Sigmoid colon (tissue), 7 donors: ENCODE results near the gene EGLN1. TPM values are rescaled to one million over a fixed set of nuclear protein-coding genes. Genes with fewer than 3 reads are reported as not detected.
A peak's percentile ranks its signal among the peaks of the same experiment; 100 is the strongest.

Experiments
- DNase-seq: peaks from one replicate; pipeline ENCODE4 v3.0.0-alpha.2; 2019
- H3K27ac ChIP-seq, 4 donors: fragments of 200-600 bp; sonication (generic); one replicate each; pipeline ENCODE4 v1.5.1; 2016 to 2019; ENCODE audit warnings: mild to moderate bottlenecking in 1 of 4
- H3K27me3 ChIP-seq, 3 donors: fragments of 200-600 bp; sonication (generic); one replicate each; pipeline ENCODE4 v1.5.1; 2019; ENCODE audit warnings: mild to moderate bottlenecking in 1 of 3
- H3K36me3 ChIP-seq, 4 donors: fragments of 200-600 bp; sonication (generic); one replicate each; pipeline ENCODE4 v1.5.1; 2016 to 2019
- H3K4me1 ChIP-seq, 4 donors: fragments of 200-600 bp; sonication (generic); one replicate each; pipeline ENCODE4 v1.5.1; 2017 to 2019
- H3K4me3 ChIP-seq, 4 donors: fragments of 200-600 bp; sonication (generic); one replicate each; pipeline ENCODE4 v1.5.1; 2017 to 2019; ENCODE audit warnings: mild to moderate bottlenecking in 2 of 4, moderate library complexity in 1 of 4
- H3K9me3 ChIP-seq, 4 donors: fragments of 200-600 bp in 3 of 4; sonication (generic) in 3 of 4; one replicate each; pipeline versions ENCODE4 v1.5.1 to v1.6.1; 2013 to 2019
- EP300 ChIP-seq, 4 donors: sonication (generic); formaldehyde crosslinking; IDR thresholded peaks; one replicate each; pipeline ENCODE4 v1.6.1; 2017; ENCODE audit warnings: antibody characterized with exemption in 4 of 4
- POLR2A ChIP-seq, 2 donors: fragments of 450-650 bp; IDR thresholded peaks; one replicate each; pipeline ENCODE4 v1.6.1; 2016; ENCODE audit warnings: antibody characterized with exemption in 2 of 2, mild to moderate bottlenecking in 2 of 2, moderate library complexity in 2 of 2
- POLR2AphosphoS5 ChIP-seq, 4 donors: sonication (generic); formaldehyde crosslinking; IDR thresholded peaks; one replicate each; pipeline ENCODE4 v1.6.1; 2017; ENCODE audit warnings: antibody characterized with exemption in 4 of 4
- WGBS, 2 donors: extraction: QIAGEN DNeasy Blood & Tissue Kit; methylation state at CpG; one replicate each; pipeline ENCODE4 v1.1.7; 2013; 5-methylcytosine and 5-hydroxymethylcytosine counted together
- intact Hi-C: fragments of 100-400 bp; cut with DNase I; formaldehyde crosslinking; loops from one replicate; pipeline ENCODE4 v1.15.1; 2023
- polyA plus RNA-seq, 3 donors: library from polyadenylated mRNA; stranded (reverse); fragments of 200-250 nt; gene quantifications; one replicate each; pipeline ENCODE4 v1.2.3, GENCODE V29; 2013
- total RNA-seq, 4 donors: library from RNA; depleted of rRNA; stranded (reverse); fragments of >200 nt; gene quantifications; one replicate each; pipeline ENCODE4 v1.1.0, GENCODE V29; 2016
- TF ChIP-seq, protein P1 (sequence below), 4 experiments: fragments of 450-650 bp in 3 of 4; fragments of 200-600 bp in 1 of 4; IDR thresholded peaks; one replicate each; pipeline ENCODE4 v1.5.1; 2016 to 2019; ENCODE audit warnings: antibody characterized with exemption in 4 of 4, mild to moderate bottlenecking in 3 of 4, moderate library complexity in 2 of 4
- donor health status: healthy with polysubstance abuse.
- donor health status: Bipolar disorder and iron deficiency.
- donor health status: healthy.

The EGLN1 gene
- total and polyA plus RNA-seq, 7 donors = 16.2 to 51.7 (median 37.8) TPM

DNA sequence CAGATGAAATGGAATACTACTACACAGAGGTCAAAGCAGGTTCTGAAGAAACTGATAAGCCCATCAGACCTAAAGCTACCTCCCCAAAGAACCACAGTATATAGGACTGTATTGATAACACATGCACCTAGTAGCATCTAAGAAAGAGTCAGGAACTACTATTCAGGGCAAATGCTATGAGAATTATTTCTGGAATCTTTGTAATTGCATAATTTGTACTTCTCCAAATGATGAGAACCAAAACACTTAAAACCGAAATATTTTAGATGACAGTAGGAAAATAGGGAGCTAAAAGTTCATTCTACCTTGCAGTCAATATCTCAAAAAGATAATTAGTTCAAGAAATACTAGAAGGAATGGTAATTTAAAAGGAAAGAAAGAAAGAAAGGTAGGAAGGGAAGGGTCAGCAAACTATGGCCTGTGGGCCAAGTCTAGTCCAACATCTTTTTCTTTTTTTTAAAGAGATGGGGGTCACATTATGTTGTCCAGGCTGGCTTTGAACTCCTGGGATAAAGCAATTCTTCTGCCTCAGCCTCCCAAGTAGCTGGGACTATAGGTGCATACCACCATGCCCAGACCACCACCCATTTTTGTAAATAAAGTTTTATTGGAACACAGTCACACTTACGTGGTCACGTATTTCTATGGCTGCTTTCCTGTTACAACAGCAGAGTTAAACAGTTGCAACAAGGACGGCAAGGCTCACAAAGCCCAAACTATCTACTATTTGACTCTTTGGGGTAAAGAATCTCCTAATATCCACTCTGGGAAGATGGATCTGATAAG lies 24.0 kb downstream of the EGLN1 start:
- peaks cover 0 to 69% (median 42%) of the 10 kb centered on the region in 4 donors for H3K4me1 ChIP-seq

DNA sequence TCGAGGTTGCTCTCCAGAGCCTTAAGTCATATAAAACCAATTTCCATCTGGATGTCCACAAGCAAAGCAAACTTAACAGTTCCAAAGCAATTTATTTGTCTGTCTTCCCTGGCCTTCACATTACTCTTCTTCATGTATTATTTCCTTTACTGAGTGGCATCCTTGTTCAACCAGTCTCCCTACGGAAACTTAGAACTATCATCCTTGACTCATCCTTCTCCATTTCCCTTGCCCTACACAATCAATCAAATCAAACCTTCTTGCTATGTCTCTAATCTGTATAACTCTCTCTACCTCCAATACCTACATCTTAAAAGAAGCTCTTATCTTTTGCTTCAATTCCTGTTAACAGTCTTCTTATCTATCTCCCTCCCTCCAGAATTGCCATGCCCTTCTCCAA lies 25.4 kb downstream of the EGLN1 start:
- Histone ChIP-seq H3K36me3 (no peaks in the 10 kb centered on the region), H3K4me1 (peaks cover 0 to 69% (median 44%) of the 10 kb centered on the region in 4 donors), H3K9me3 (no peaks in the 10 kb centered on the region), H3K27ac (peak overlapping the region in 3 of 4 donors; percentile 73 to 78 (median 75)), H3K4me3 (no peak overlapping the region), H3K27me3 (no peaks in the 10 kb centered on the region)
- intact Hi-C loops = no loop called here
- DNase-seq = no peak
- 94 to 97% methylated on average over 2 of the region's 2 CpGs for WGBS, 2 donors
- TF ChIP-seq, protein P1, sequence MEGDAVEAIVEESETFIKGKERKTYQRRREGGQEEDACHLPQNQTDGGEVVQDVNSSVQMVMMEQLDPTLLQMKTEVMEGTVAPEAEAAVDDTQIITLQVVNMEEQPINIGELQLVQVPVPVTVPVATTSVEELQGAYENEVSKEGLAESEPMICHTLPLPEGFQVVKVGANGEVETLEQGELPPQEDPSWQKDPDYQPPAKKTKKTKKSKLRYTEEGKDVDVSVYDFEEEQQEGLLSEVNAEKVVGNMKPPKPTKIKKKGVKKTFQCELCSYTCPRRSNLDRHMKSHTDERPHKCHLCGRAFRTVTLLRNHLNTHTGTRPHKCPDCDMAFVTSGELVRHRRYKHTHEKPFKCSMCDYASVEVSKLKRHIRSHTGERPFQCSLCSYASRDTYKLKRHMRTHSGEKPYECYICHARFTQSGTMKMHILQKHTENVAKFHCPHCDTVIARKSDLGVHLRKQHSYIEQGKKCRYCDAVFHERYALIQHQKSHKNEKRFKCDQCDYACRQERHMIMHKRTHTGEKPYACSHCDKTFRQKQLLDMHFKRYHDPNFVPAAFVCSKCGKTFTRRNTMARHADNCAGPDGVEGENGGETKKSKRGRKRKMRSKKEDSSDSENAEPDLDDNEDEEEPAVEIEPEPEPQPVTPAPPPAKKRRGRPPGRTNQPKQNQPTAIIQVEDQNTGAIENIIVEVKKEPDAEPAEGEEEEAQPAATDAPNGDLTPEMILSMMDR (IDR thresholded peaks at IDR 0.05) = no peak
- TF ChIP-seq POLR2AphosphoS5 (IDR thresholded peaks at IDR 0.05) = no peak
- no peak for TF ChIP-seq POLR2A (IDR thresholded peaks at IDR 0.05)
- no peak for TF ChIP-seq EP300 (IDR thresholded peaks at IDR 0.05)

More for the DNA sequence above, 24.0 kb downstream of the EGLN1 start:
- 66 to 85% methylated on average over 4 of the region's 4 CpGs for WGBS, 2 donors
- H3K27ac ChIP-seq = peak overlapping the region in 1 of 4 donors; percentile 75
- H3K27me3 ChIP-seq = no peaks in the 10 kb centered on the region
- H3K36me3 ChIP-seq = no peaks in the 10 kb centered on the region
- no peak for DNase-seq
- no peak overlapping the region for H3K4me3 ChIP-seq
- H3K9me3 ChIP-seq = no peaks in the 10 kb centered on the region
- intact Hi-C loops = no loop called here
- TF ChIP-seq POLR2A (IDR thresholded peaks at IDR 0.05) = no peak
- TF ChIP-seq POLR2AphosphoS5 (IDR thresholded peaks at IDR 0.05) = no peak
- TF ChIP-seq, protein P1 (IDR thresholded peaks at IDR 0.05) = no peak
- no peak for TF ChIP-seq EP300 (IDR thresholded peaks at IDR 0.05)

DNA sequence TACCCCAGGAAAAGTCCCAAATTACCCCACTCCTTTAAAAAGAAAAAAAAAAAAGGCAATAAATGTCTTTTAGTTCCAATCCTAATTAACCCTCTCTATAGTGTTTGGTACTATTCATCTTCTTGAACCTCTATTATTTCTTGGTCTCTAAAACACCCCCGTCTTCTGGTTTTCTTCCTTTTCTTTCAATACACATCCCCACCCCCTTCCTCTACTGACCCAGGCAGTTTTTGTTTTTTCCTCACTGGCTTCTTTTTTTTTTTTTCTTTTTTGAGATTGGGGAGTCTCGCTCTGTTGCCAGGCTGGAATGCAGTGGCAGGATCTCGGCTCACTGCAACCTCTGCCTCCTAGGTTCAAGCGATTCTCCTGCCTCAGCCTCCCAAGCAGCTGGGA lies 26.1 kb downstream of the EGLN1 start:
- intact Hi-C loops = no loop called here
- H3K4me1 ChIP-seq = peaks cover 0 to 67% (median 44%) of the 10 kb centered on the region in 4 donors

DNA sequence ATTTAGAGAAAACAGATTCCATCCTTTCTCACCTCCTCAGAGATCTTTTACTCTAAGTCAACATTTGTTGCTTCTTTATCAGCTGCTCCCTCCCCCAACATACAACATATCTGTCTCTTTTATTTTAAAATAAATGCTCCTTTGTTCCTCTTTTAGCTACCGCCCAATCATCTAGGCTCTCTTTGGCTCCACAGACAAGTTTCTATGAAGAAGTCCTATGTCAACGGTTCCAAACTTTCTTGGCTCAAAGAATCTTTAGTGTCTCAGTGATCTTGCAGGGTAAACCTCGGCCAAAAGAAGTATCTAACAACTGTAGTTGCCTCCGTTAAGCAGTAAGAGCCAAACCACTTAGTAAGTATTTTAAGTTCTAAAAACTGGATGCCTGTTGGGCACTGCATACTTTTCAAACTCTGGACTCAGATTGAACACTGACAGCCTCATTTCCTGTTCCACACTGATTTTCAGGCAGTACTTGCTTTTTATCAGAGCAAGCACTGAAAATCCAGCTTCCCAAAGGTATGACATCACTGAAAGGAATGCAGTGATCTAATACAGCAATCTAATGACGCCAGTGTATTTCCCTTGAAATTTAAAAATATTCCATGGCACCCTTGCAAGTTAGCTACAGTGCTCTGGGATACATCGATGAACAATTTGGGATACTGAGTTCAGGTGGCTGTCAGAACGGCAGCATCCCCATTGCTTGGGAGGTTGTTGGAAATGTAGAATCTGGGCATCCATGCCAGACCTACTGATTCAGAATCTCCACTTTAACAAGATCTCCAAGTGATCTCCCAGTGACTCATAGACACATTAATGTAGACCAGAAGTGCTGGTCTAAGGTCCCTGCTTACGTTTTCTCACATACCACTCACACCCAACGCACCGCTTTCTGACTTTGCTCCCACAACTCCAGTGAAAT lies 26.8 kb downstream of the EGLN1 start:
- WGBS, 2 donors = 57 to 63% methylated on average over 10 of the region's 10 CpGs
- H3K27me3 ChIP-seq = no peaks in the 10 kb centered on the region
- intact Hi-C loops = no loop called here
- H3K4me1 ChIP-seq = peaks cover 0 to 64% (median 42%) of the 10 kb centered on the region in 4 donors
- no peak for DNase-seq
- no peaks in the 10 kb centered on the region for H3K36me3 ChIP-seq
- peak in 1 of 4 donors; percentile 23 for TF ChIP-seq EP300 (IDR thresholded peaks at IDR 0.05)
- TF ChIP-seq POLR2A (IDR thresholded peaks at IDR 0.05) = no peak
- peak in 2 of 4 donors; percentile 26 to 45 for TF ChIP-seq POLR2AphosphoS5 (IDR thresholded peaks at IDR 0.05)
- H3K9me3 ChIP-seq = no peaks in the 10 kb centered on the region
- H3K27ac ChIP-seq = peak overlapping the region; percentile 64 to 78 (median 74)
- H3K4me3 ChIP-seq = no peak overlapping the region

More for the DNA sequence above, 26.1 kb downstream of the EGLN1 start:
- no peak for DNase-seq
- H3K4me3 ChIP-seq = no peak overlapping the region
- no peaks in the 10 kb centered on the region for H3K27me3 ChIP-seq
- WGBS, 2 donors = 90 to 97% methylated on average over 4 of the region's 4 CpGs
- H3K9me3 ChIP-seq = no peaks in the 10 kb centered on the region
- TF ChIP-seq POLR2AphosphoS5 (IDR thresholded peaks at IDR 0.05) (no peak), POLR2A (IDR thresholded peaks at IDR 0.05) (no peak), EP300 (IDR thresholded peaks at IDR 0.05) (no peak)
- TF ChIP-seq, protein P1 (IDR thresholded peaks at IDR 0.05) = no peak
- H3K27ac ChIP-seq = peak overlapping the region; percentile 64 to 78 (median 74)
- H3K36me3 ChIP-seq = no peaks in the 10 kb centered on the region

DNA sequence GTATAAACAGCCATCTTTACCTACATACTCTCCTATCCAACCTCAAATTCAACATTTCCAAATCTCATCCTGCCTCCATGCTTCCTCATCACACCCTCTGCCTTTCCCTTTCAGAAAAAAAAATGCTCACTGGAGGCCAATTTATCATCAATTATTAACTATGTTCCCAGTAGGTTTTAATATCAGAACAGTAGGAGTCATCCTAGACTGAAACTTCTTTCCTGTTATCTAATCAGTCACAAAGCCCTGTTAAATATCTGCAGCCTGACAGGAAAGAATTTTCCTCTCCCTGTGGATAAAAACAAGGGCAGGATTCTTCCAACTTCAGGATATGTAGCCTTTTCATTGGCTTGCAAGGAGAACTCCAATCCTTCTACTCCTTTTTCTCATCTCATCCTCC lies 28.4 kb downstream of the EGLN1 start:
- Histone ChIP-seq H3K4me3 (no peak overlapping the region), H3K27ac (peak overlapping the region in 3 of 4 donors; percentile 11 to 78 (median 61)), H3K27me3 (no peaks in the 10 kb centered on the region), H3K36me3 (no peaks in the 10 kb centered on the region), H3K9me3 (no peaks in the 10 kb centered on the region), H3K4me1 (peaks cover 0 to 71% (median 45%) of the 10 kb centered on the region in 4 donors)
- intact Hi-C loops = no loop called here
- TF ChIP-seq, protein P1 (IDR thresholded peaks at IDR 0.05) = no peak
- no peak for TF ChIP-seq POLR2A (IDR thresholded peaks at IDR 0.05)
- no peak for DNase-seq
